AG10803 (cell line): ENCODE results near the gene KIF26A.

Source experiments
- DNase-seq: peaks from one replicate; pipeline ENCODE4 v3.0.0; 2010; ENCODE audit warnings: low read depth
- H3K4me3 ChIP-seq: 2 replicates; pipeline ENCODE4 v1.5.1; 2011; ENCODE audit warnings: mild to moderate bottlenecking, low read length, control low read depth
- TF ChIP-seq, protein P1 (sequence below): conservative IDR thresholded peaks from 2 replicates; pipeline ENCODE4 v1.5.1; 2011; ENCODE audit warnings: mild to moderate bottlenecking, low read length, control low read depth, inconsistent platforms

The KIF26A gene

GRCh38 chr14:104192146-104192882, 53.9 kb downstream of the KIF26A start:
- no peak for DNase-seq
- TF ChIP-seq, protein P1, sequence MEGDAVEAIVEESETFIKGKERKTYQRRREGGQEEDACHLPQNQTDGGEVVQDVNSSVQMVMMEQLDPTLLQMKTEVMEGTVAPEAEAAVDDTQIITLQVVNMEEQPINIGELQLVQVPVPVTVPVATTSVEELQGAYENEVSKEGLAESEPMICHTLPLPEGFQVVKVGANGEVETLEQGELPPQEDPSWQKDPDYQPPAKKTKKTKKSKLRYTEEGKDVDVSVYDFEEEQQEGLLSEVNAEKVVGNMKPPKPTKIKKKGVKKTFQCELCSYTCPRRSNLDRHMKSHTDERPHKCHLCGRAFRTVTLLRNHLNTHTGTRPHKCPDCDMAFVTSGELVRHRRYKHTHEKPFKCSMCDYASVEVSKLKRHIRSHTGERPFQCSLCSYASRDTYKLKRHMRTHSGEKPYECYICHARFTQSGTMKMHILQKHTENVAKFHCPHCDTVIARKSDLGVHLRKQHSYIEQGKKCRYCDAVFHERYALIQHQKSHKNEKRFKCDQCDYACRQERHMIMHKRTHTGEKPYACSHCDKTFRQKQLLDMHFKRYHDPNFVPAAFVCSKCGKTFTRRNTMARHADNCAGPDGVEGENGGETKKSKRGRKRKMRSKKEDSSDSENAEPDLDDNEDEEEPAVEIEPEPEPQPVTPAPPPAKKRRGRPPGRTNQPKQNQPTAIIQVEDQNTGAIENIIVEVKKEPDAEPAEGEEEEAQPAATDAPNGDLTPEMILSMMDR, result no peak
- no peak overlapping the region for H3K4me3 ChIP-seq

GRCh38 chr14:104192883-104193245, 54.5 kb downstream of the KIF26A start:
- TF ChIP-seq, protein P1, result no peak
- H3K4me3 ChIP-seq, result no peak overlapping the region
- DNase-seq, result no peak

DNA sequence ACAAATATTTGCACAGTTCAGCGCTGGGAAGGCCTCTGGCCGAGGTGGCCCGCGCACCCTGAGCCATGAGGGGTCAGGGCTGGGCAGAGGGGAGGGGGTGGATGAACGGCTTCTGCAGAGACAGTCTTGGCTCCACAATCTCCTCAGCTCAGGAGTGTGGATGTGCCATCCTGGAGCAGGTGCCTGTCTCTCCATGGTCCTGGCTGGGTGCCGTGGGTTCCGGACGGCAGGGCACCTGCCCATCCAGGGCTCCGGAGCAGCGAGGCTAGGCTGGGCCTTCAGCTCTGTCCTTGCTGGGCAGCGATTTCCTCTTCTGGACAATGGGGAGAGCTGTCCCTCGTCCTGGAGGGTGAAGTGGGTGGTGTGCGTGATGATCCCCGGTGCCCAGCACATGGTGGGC, 55.6 kb downstream of the KIF26A start:
- no peak overlapping the region for H3K4me3 ChIP-seq
- TF ChIP-seq, protein P1, result no peak
- DNase-seq, result no peak

DNA sequence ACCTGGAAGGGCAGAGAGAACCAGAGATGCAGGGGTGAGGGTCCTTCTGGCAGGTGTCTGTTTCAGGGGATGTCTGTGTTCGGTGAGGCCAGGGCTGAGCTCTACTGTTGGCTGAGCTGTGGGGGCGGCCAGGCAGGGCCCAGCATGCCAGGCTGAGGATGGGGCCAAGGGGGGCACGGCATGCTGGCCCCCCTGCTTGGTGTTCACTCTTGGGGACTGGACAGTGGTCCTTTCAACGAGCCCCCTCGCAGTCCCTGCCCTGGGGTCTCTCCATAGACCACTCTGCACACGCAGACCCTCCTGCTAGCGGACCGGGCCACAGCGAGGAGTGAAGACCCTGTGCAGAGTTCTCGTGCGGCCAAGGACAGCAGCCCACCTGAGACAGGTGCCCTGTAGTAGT, 56.3 kb downstream of the KIF26A start:
- no peak for DNase-seq
- no peak overlapping the region for H3K4me3 ChIP-seq
- TF ChIP-seq, protein P1, result no peak

DNA sequence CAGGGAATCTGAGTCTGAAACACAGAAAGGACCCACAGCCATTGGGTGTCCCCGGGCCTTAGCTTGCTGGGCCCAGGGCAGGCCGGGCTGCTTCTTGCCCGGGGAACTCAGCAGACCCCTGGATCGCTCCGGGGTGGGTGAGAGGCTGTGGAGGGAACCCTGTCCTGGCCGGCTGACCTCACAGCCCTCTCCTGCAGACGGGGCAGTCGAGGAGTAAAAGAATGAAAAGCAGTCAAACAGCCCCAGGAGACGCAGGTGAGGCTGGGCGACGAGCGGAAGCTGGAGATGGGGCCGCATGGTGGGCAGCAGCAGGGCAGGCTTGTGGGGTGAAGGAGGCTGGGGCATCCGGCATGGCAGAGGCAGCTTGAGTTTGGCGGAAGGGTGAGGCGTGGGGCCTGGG, 57.0 kb downstream of the KIF26A start:
- TF ChIP-seq, protein P1, result no peak
- no peak for DNase-seq
- H3K4me3 ChIP-seq, result no peak overlapping the region

GRCh38 chr14:104195878-104196277, 57.5 kb downstream of the KIF26A start:
- no peak for DNase-seq
- TF ChIP-seq, protein P1, result no peak
- H3K4me3 ChIP-seq, result no peak overlapping the region

DNA sequence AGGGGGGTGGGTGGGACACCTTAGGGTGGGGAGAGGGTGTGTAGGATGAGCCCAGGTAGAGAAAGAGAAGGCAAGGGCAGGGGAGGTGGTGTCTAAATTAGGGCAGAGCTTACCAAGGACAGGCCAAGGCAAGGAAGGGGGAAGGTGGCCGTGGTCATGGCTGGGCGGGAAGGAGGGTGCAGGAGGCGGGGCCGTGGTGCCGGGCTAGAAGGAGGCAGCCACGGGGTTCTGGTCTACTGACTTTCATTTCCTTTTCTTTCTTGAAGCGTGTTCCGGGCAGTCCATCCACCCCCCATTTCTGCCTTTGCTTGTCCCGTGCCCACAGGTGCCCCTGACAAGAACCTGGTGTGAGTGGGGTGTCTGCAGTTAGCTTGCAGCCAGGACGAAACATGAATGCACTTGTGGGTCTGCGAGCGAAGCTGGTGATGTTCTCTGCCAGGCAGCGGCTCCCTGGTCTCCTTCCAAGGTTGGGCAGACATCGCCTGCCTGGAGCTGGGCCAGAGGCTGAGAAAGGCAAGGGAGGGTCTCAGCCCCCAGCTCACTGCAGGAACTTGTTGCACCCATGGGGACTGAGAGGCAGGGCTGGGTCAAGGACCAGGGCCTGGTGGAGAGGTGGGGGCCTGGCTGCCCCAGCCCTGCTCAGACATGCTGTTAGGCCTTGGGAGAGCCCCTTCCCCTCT, 58.2 kb downstream of the KIF26A start:
- TF ChIP-seq, protein P1, result no peak
- H3K4me3 ChIP-seq, result no peak overlapping the region
- DNase-seq, result no peak
